ENCODE data around the gene ZNF208. TPM values are rescaled to one million over a fixed set of nuclear protein-coding genes. Genes with fewer than 3 reads are reported as not detected.
"Not testable (repeated sequence)": the region's sequence is repeated elsewhere in the genome, so short reads cannot be mapped to it uniquely, and the experiment has no call there.

ZNF208 gene
- total RNA-seq, result 1.3 TPM

DNA sequence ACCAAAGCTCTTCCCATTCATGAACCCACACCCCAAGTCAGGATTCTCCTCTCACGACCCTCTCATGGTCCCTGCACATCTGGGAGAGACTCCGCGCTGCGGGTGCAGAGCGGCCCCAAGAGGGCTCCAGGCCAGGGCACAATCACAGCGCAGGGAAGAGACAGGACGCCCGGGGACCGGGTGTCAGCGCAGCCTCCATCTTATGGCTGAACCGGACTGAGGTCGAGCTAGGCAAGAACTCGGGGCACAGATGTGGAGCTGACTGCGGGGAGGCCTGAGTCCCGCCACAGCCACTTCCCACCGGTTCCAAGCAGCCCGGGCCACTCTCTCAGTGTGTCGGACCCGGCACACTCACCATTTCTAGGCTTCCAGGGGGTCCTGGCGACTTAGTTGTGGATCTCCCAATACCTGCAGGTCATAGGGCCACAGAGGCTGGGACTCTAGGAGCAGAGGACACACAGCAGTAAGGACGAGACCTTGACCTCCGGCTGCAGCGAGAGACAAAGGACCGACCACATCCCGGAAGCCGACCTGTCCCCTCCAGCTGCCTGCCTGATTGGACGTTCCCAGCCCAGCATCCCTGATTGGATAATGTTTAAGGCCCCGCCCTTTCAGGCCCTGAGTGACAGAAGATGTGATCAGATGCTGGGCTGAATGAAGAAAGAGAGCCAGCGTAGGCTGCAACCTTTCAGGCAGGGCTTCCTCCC is at the start of gene ZNF208:
Gene ZNF208 (minus strand): TSS at position 507 of the 707 bp plus-strand sequence. CDS start 149 bp downstream, at position 358.
- peak in 2 of 3 donors; percentile 9 to 12 for DNase-seq (ENCODE audit: low read depth in 2 of 3, low spot score in 2 of 3)

DNA sequence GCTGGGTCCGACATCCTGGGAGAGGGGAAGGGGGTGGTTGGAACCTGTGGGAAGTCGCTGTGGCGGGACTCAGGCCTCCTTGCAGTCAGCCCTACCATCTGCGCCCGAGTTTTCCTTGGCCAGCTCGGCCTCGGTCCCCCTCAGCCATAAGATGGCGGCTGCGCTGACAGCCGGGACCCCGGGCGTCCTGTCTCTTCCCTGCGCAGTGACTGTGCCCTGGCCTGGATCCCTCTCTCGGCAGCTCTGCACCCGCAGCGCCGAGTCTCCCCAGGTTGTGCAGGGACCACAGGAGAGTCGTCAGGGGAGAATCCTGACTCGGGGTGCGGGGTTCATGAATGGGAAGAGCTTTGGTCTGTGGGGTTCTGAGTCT is 41.9 kb upstream of the ZNF208 start:
- DNase-seq (ENCODE audit: low read depth in 2 of 3, low spot score in 2 of 3), result no peak

DNA sequence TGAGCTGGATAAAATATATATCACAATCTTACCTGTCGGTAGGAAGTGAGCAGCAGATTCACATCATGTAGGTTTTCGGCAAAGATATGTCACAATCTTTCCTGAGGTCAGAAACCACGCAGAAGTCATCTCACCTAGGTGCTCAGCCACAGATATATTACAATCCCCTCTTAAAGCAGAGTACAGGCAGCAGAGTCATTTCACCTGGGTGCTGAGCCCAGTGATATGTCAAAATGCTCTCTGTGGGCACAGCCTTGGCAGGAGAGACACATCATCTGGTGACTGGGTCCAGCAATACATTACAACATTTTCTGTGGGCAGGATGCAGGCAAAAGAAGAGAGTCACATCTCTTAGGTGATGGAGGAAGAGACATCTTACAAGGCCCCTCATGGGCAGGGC is 30.4 kb upstream of the ZNF208 start:
- DNase-seq (ENCODE audit: low read depth in 2 of 3, low spot score in 2 of 3), result not testable (repeated sequence)

DNA sequence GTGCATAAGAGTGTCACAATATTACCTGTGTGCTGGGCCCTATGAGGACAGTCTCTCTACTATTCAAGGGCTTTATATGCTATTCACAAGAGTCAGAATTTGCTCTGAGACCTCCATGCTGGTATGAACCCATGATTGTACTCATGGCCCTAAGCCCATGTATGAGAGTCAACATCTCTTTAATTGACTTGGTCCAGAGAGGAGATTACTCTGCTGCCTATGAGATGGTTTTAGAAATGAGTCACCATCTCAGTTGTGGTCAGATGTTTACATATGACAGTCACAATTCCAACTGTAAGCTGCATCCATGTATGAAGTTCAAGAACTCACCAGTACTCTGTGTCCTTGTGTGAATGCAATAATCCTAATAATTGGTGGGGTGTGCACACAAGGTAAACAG is 19.9 kb upstream of the ZNF208 start:
- DNase-seq (ENCODE audit: low read depth in 2 of 3, low spot score in 2 of 3), result no peak

DNA sequence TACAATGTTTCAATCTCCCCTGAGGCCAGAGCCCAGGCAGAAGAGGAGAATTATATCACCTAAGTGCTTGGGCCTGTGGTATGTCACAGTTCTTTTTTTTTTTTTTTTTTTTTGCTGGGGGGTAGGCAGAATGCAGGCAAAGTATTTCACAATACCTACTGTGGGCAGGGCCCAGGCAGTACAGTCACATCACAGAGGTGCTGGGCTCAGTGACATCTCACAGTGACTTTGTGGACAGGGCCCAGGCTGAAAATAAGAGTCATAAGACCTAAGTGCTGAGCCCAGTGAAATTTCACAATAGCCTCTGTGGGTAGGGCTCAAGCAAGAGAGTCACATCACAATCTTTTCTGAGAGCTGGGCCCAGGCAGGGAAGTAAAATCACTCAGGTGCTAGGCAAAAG is 15.9 kb upstream of the ZNF208 start:
- no peak for DNase-seq (ENCODE audit: low read depth in 2 of 3, low spot score in 2 of 3)

DNA sequence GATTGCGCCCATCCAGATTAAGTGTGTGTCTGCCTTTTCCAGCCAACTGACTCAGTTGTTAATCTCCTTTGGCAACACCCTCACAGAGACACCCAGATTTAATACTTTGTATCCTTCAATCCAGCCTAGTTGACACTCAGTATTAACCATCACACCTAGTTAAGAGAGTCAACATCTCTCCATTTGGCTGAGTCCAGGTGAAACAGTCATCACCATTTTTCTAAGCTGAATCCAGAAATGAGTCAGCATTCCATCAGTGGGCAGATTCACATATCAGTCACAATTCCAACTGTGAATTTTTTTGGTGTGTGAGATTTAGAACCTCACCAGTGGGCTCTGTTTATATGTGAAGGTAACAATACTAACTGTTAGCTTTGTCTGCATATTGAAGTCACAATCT is 14.8 kb upstream of the ZNF208 start:
- DNase-seq (ENCODE audit: low read depth in 2 of 3, low spot score in 2 of 3), result not testable (repeated sequence)

DNA sequence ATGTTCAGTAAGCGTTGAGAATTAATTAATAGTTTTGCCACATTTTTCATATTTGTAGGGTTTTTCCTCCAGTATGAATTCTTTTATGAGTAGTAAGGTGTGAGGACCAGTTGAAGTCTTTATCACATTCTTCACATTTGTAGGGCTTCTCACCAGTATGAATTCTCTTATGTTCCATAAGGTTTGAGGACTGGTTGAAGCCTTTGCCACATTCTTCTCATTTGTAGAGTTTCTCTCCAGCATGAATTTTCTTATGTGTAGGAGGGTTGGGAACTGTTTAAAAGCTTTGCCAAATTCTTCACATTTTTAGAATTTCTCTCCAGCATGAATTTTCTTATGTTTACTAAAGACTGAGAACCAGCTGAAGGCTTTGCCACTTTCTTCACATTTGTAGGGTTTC is 40.3 kb downstream of the ZNF208 start:
- DNase-seq (ENCODE audit: low read depth in 2 of 3, low spot score in 2 of 3), result no peak

DNA sequence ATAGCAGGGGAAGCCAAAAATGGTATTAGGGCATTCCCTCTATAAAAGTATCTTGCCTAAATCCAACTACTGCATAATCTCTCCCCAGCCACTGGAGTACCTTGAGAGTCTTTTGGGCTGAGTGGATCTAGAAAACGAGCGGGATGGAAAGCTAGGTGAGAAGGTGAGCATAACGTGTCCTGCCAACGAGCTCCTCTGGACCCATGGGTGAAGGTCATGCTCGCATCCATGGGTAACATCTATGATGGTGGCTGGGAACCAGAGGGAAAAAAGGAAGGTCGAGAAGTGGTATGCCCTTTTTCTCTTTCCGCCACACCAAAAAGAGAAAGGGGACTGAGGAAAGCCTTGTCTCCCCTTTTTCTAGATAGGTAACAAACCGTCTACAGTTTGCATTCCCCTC is 63.0 kb downstream of the ZNF208 start:
- DNase-seq (ENCODE audit: low read depth in 2 of 3, low spot score in 2 of 3), result peak in 2 of 3 donors; percentile 13 to 20

DNA sequence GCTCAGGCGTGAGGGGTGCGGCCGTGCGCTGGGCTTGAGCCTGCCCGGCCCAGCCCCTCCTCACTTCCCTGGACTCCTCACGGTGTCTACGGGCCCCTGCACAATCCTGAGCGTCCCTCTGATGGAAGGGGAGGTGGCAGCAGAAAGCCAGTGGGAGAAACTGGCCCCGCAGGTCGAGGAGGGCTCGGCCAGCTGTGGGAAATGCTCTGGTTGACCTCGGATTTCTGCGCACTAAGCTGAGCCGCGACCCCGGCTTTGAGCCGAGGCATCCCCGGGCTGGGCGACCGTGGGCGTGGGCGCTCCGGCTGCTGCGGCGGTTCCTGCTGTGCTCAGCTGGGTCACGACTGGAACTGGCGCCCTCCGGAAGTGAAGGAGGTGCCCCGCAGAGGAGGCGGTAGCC is 70.1 kb downstream of the ZNF208 start:
- DNase-seq (ENCODE audit: low read depth in 2 of 3, low spot score in 2 of 3), result no peak

DNA sequence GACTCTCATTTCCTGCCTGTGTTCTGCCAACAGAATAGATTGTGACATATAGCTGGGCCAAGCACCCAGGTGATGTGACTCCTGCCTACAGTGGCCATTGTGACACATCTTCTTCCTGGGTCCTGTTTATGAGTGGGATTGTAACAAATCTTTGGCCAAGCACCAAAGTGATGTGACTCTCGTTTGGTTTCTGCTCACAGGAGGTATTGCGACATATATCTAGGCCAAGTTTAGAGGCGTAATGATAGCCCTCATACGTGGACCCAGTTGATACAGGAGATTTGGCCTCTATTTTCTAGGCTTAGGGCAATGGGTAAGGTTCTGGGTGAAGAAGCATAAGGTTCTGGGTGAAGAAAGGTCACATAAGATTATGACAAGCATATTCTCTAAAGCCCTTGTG is 76.2 kb downstream of the ZNF208 start:
- DNase-seq (ENCODE audit: low read depth in 2 of 3, low spot score in 2 of 3), result no peak

DNA sequence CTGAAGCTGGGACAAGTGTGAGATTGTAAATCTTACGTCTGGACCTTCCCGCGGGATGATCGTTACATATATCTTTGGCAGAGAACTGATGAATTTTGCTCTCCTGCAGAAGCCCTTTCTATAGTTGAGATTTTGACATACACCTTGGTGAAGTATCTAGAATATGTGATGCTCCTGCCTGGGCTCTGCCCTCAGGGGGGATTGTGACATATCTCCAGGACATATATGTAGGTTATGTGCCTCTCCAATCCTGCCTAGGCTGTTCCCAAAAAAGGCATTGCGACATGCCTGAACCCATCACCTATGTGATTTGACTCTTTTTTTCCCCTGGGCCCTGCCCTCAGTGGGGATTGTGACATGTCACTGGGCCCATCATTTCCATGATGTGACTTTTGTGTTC is 76.6 kb downstream of the ZNF208 start:
- no peak for DNase-seq (ENCODE audit: low read depth in 2 of 3, low spot score in 2 of 3)

DNA sequence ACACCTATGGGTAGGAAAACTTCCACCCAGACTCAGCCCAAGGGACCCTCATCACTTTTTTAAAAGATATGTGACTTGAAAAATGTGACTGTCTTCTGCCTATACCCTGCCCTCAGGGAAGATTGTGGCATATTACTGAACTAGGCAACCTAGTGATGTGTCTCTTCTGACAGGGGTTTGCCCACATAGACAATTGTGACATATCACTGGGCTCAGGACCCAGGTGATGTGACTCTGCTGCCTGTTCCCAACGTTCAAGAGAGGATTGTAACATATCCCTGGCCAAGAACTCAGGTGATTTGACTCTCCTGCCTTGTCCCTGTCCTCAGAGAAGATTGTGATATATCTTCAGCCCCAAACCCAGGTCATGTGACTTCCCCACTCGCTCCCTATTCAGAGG is 88.5 kb downstream of the ZNF208 start:
- DNase-seq (ENCODE audit: low read depth in 2 of 3, low spot score in 2 of 3), result no peak

DNA sequence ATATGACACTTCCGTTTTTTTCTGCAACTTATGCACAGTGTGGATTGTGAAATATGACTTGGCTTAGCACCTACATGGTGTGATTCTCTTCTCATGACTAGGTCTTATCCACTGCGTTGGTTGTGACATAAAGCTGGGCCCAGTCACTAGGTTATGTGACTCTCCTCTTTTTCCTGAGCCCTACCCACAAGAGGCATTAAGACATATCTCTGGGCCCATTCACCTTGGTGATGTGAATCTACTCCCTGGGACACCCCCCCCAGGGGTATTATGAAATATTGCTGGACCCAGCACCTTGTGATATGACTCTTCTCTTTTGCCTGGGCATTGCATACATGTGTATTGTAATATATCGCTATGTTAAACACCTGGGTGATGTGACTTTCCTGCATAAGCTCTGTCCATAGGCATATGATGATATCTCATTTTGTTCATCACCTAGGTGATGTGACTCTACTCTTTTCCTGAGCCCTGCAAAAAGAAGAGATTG is 89.0 kb downstream of the ZNF208 start:
- DNase-seq (ENCODE audit: low read depth in 2 of 3, low spot score in 2 of 3), result no peak

DNA sequence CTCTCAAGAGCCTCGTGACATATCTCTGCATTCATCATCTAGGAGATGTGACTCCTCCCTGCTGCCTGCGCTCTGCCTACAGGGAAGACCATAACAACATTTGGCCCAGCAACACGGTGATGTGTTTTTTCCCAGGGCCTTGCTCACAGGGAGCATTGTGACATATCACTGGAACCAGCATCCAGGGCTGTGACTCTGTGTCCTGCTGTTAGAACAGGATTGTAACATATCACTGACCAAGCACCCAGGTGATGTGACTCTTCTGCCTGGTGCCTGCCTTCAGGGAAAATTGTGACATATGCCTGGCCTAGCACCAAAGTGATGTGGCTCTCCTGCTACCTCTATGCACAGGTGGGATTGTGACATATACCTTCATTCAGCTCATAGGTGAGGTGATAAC is 95.3 kb downstream of the ZNF208 start:
- DNase-seq (ENCODE audit: low read depth in 2 of 3, low spot score in 2 of 3), result no peak

DNA sequence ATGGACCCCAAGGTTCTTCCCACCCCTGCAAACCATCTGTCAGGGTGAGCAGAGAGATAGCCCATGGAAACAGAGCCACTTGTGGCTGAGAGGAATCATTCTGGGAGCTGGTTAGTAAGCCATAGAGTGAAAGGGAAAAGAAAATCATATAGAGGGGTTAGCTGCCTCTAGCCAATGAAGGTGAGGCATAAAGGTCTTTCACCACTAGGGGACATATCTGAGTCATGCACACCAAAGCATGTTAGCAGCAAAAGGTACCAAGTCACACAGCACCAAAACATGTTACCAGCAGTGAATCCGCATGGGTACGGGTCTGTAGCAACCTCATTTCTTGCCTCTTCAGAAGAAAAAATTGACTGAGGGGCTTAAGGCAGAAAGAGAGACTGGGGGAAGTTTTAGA is 98.1 kb downstream of the ZNF208 start:
- no peak for DNase-seq (ENCODE audit: low read depth in 2 of 3, low spot score in 2 of 3)

DNA sequence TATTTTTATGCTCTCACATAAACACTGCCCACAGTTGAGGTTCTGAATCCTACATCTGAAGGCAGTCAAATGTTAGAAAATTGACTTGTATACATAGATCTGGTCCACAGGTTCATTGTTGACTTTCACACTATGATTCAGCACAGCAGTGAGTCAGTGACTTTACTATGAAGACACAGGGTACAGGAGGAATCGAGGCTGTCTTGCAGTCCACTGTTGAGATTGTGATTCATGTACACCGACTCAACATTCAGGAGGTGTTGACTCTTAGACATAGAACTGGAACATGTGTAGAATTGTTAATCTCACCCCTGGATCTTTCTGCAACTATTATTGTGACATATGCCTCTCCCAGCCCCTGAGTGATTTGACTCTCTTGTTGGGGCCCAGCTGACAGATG is 100.4 kb downstream of the ZNF208 start:
- no peak for DNase-seq (ENCODE audit: low read depth in 2 of 3, low spot score in 2 of 3)

DNA sequence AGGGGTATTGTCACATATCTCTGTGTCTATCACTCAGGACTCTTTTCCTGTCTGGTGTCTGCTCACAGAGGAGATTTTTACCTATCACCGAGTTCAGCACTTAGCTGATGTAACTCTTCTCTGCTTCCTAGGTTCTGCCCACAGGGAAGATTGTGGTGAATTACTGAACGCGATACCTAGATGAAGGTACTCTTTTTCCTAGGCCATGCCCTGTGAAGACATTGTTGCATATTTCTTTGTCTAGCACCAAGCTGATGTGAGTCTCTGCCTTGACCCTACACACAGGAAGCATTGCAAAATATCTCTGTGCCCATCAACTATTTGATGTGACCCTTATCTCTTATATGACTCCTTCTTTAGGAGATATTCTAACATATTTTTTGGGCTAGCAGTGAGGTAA is 102.7 kb downstream of the ZNF208 start:
- DNase-seq (ENCODE audit: low read depth in 2 of 3, low spot score in 2 of 3), result no peak

DNA sequence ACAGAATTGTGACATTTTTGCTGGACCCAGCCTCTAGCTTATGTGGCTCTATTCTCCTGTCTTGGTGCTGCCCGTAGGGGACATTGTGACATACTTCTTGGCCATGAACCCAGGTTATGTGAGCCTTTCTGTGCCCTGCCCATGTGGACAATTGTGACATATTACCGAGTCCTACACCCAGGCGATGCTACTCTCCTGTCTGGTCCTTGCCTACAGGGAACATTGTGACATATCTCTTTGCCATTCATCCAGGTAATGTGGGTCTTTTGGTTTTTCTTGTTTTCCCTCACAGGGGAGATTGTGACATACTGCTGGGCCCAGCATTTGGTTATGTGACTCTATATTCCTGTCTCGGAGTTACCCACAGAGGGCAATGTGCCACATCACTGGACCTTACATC is 103.2 kb downstream of the ZNF208 start:
- no peak for DNase-seq (ENCODE audit: low read depth in 2 of 3, low spot score in 2 of 3)

DNA sequence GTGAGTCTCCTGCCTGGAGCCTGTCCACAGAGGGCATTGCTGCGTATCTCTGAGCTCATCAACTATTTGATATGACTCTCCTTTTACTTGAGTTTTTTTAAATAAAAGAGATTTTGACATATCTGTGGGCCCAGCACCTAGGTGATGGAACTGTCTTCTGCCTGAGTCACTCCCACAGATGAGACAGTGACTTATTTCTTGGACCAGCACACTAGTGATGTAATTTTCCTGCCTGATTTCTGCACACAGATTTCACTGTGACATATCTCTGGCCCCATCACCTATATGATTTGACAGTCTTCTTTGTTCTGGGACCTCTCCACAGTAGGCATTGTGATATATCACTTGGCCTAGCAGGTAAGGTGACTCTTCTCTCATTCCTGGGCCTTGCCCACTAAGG is 108.2 kb downstream of the ZNF208 start:
- no peak for DNase-seq (ENCODE audit: low read depth in 2 of 3, low spot score in 2 of 3)

DNA sequence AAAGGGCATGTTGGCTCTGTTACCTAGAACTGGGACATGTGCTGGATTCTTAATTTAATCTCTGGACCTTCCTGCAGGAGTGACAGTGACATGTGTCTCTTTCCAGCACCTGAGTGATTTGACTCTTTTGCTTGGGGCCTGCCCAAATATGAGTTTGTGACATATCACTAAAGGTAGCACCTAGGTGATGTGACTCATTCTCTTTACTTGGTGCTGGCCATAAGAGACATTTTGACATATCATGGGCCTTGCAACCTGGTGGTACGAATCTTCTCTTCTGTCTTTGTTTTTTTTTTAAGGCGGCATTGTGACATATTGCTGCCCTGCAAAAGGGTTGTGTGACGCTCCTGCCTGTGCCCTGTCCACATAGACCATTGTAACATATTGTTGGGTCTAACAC is 108.9 kb downstream of the ZNF208 start:
- DNase-seq (ENCODE audit: low read depth in 2 of 3, low spot score in 2 of 3), result no peak

DNA sequence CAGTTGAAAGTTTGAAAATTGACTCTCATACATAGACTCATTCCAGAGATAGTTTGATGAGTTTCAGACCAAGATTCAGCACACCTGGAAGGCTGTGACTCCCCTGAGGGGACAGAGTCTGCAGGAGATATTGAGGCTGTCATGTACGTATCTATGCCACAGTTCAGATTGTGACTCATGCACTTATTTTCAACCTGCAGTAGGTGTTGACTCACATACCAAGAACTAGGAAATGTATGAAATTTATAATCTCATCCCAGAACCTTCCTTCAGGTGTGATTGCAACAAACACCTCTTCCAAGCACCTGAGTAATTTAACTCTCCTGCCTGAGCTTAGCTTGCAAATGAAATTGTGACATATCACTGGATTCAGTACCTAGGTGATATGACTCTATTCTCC is 110.3 kb downstream of the ZNF208 start:
- DNase-seq (ENCODE audit: low read depth in 2 of 3, low spot score in 2 of 3), result no peak

DNA sequence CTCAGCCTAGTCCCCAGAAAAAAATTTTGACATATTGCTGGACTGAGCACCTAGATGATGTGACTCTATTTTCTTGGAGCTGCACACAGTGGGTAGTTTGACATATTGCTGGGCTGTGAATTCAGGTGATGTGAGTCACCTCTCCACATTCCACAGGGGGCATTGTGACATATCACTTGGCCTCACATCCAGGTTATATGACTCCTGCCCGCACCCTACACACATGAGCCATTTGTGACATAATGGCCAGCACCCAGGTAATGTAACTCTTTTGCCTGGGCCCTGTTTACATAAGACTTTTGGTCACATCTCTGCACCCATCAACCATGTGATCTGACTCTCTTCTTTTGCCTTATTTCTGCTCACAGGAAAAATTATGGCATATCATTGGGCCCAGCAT is 119.7 kb downstream of the ZNF208 start:
- no peak for DNase-seq (ENCODE audit: low read depth in 2 of 3, low spot score in 2 of 3)

DNA sequence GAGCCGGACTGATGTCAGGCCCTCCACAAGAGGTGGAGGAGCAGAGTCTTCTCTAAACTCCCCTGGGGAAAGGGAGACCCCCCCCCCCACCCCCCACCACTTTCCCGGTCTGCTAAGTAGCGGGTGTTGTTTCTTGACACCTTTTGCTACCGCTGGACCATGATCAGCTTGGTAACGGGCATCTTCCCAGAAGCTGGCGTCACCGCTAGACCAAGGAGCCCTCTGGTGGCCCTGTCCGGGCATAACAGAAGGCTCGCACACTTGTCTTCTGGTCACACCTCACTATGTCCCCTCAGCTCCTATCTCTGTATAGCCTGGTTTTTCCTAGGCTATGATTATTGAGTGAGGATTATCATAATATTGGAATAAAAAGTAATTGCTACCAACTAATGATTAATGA is 120.7 kb downstream of the ZNF208 start:
- DNase-seq (ENCODE audit: low read depth in 2 of 3, low spot score in 2 of 3), result peak in 2 of 3 donors; percentile 0 to 10
